B cell (primary cell): ENCODE data around the gene AZIN2. TPM values are rescaled to one million over a fixed set of nuclear protein-coding genes. Genes with fewer than 3 reads are reported as not detected.
"Not testable (repeated sequence)": the region's sequence is repeated elsewhere in the genome, so short reads cannot be mapped to it uniquely, and the experiment has no call there.

Experiments used
- ATAC-seq: fragments of 200-7000 bp; cut with Tn5 transposase; one replicate; pipeline ENCODE4 v1.10.0; 2021; ENCODE audit warnings: low read depth, mild to moderate bottlenecking, moderate number of reproducible peaks, moderate library complexity
- CTCF ChIA-PET: fragments of 350-600 bp; sonication (Branson Sonifier 250); formaldehyde crosslinking; loops from one replicate; lab custom pipeline; 2021; ENCODE audit warnings: antibody characterized with exemption, inconsistent platforms; lab: Charles Lee
- POLR2A ChIA-PET: fragments of 350-600 bp; sonication (Branson Sonifier 250); formaldehyde crosslinking; loops from one replicate; lab custom pipeline; 2021; ENCODE audit warnings: antibody characterized with exemption; lab: Charles Lee
- DNase-seq: peaks from one replicate; pipeline ENCODE4 v3.0.0; 2013
- H2AFZ ChIP-seq: 2 replicates; pipeline ENCODE4 v1.6.1; 2012; ENCODE audit warnings: mild to moderate bottlenecking, low read depth, low read length; ENCODE audit not compliant: insufficient read depth, poor library complexity, severe bottlenecking
- H3K27ac ChIP-seq, 2 donors: 1 replicate in 1 of 2; 2 replicates in 1 of 2; pipeline ENCODE4 v1.5.1; 2012 to 2013; ENCODE audit warnings: low read length in 2 of 2, mild to moderate bottlenecking in 2 of 2, moderate library complexity in 1 of 2
- H3K27me3 ChIP-seq, 4 experiments: fragments of 200-600 bp in 1 of 4; sonication (generic) in 1 of 4; replicated peaks in 1 of 4; 1 replicate in 2 of 4; 2 replicates in 2 of 4; pipeline versions ENCODE4 v1.6.1 to v1.7.0; 2013 to 2016; ENCODE audit warnings: low read length in 3 of 4, mild to moderate bottlenecking in 2 of 4, mixed read lengths in 1 of 4, moderate library complexity in 1 of 4; ENCODE audit not compliant: insufficient read depth in 4 of 4, control insufficient read depth in 3 of 4; ENCODE audit errors: control extremely low read depth in 1 of 4
- H3K36me3 ChIP-seq, 2 experiments: replicated peaks in 1 of 2; 1 replicate in 1 of 2; 2 replicates in 1 of 2; pipeline versions ENCODE4 v1.6.1 to v1.7.1; 2013; ENCODE audit warnings: low read length in 1 of 2; ENCODE audit not compliant: insufficient read depth in 2 of 2, control insufficient read depth in 1 of 2; ENCODE audit errors: control extremely low read depth in 1 of 2, extremely low read depth in 1 of 2
- H3K4me1 ChIP-seq, 2 donors: fragments of 200-600 bp in 1 of 2; sonication (generic) in 1 of 2; 1 replicate in 1 of 2; 2 replicates in 1 of 2; pipeline versions ENCODE4 v1.5.1 to v1.6.1; 2013 to 2017; ENCODE audit warnings: low read length in 2 of 2; ENCODE audit not compliant: control insufficient read depth in 2 of 2, insufficient read depth in 2 of 2
- H3K4me2 ChIP-seq: replicated peaks from 2 replicates; pipeline ENCODE3; 2012; ENCODE audit warnings: mild to moderate bottlenecking, low read depth, low read length; ENCODE audit not compliant: poor library complexity, severe bottlenecking
- H3K4me3 ChIP-seq, 5 experiments: fragments of 200-600 bp in 1 of 5; sonication (generic) in 1 of 5; 1 replicate in 3 of 5; 2 replicates in 2 of 5; pipeline versions ENCODE4 v1.5.1 to v1.7.0; 2011 to 2016; ENCODE audit warnings: low read length in 4 of 5, mild to moderate bottlenecking in 4 of 5, low read depth in 2 of 5, control low read depth in 1 of 5, moderate library complexity in 1 of 5; ENCODE audit not compliant: insufficient read depth in 1 of 5; ENCODE audit errors: control extremely low read depth in 1 of 5, extremely low read depth in 1 of 5
- H3K79me2 ChIP-seq: fragments of 200-600 bp; sonication (generic); one replicate; pipeline ENCODE4 v1.6.0; 2016; ENCODE audit warnings: low read length; ENCODE audit not compliant: control insufficient read depth, insufficient read depth
- H3K9ac ChIP-seq: fragments of 200-600 bp; sonication (generic); 2 replicates; pipeline ENCODE4 v1.6.1; 2017; ENCODE audit warnings: mild to moderate bottlenecking, low read length, moderate library complexity
- H3K9me3 ChIP-seq, 3 donors: one replicate each; pipeline versions ENCODE4 v1.6.1 to v1.7.1; 2013; ENCODE audit warnings: low read length in 2 of 3; ENCODE audit not compliant: control insufficient read depth in 2 of 3, insufficient read depth in 1 of 3; ENCODE audit errors: control extremely low read depth in 1 of 3
- H4K20me1 ChIP-seq: 2 replicates; pipeline ENCODE4 v1.6.0; 2012; ENCODE audit warnings: mild to moderate bottlenecking, low read length; ENCODE audit not compliant: insufficient read depth, control insufficient read depth, poor library complexity, severe bottlenecking
- H3K27ac Mint-ChIP-seq: one replicate; pipeline ENCODE4 v1.8.0; 2021; ENCODE audit warnings: mixed read lengths
- H3K27me3 Mint-ChIP-seq: one replicate; pipeline ENCODE4 v1.8.0; 2021; ENCODE audit warnings: mixed read lengths
- H3K4me1 Mint-ChIP-seq: one replicate; pipeline ENCODE4 v1.8.0; 2021; ENCODE audit warnings: mixed read lengths
- H3K4me3 Mint-ChIP-seq: one replicate; pipeline ENCODE4 v1.8.0; 2021; ENCODE audit warnings: mixed read lengths
- H3K9me3 Mint-ChIP-seq: one replicate; pipeline ENCODE4 v1.8.0; 2022; ENCODE audit warnings: mixed read lengths; ENCODE audit not compliant: insufficient read depth
- EZH2 ChIP-seq: IDR thresholded peaks from 2 replicates; pipeline ENCODE4 v1.6.1; 2012; ENCODE audit warnings: borderline replicate concordance, low read depth, mild to moderate bottlenecking, moderate library complexity, low read length; ENCODE audit not compliant: insufficient read depth, poor library complexity, severe bottlenecking
- WGBS: methylation state at CpG from one replicate; pipeline ENCODE4 v1.1.5; 2013; ENCODE audit warnings: missing lambda C conversion rate; ENCODE audit not compliant: insufficient coverage; 5-methylcytosine and 5-hydroxymethylcytosine counted together
- intact Hi-C: fragments of 100-400 bp; cut with micrococcal nuclease; formaldehyde crosslinking; loops from one replicate; pipeline ENCODE4 v1.10.0; 2022
- polyA plus RNA-seq: library from polyadenylated mRNA; depleted of rRNA; stranded (reverse); fragments of >200 nt; gene quantifications from 2 replicates; pipeline ENCODE4 v1.2.3, GENCODE V29; 2012
- total RNA-seq, 2 donors: library from RNA; stranded (reverse); fragments of 120-200 nt in 1 of 2; gene quantifications; 1 replicate in 1 of 2; 2 replicates in 1 of 2; pipeline versions ENCODE4 v1.2.3 to v1.2.4, GENCODE V29; 2013 to 2022
- TF ChIP-seq, protein P1 (sequence below): fragments of 200-600 bp; IDR thresholded peaks from one replicate; pipeline ENCODE4 v1.8.0; 2022; ENCODE audit warnings: antibody characterized with exemption, mild to moderate bottlenecking

AZIN2 gene
- total and polyA plus RNA-seq, 2 donors (not counting 1 experiment from before 2014, with no cell fraction given), result 0.33 to 5.9 TPM

DNA sequence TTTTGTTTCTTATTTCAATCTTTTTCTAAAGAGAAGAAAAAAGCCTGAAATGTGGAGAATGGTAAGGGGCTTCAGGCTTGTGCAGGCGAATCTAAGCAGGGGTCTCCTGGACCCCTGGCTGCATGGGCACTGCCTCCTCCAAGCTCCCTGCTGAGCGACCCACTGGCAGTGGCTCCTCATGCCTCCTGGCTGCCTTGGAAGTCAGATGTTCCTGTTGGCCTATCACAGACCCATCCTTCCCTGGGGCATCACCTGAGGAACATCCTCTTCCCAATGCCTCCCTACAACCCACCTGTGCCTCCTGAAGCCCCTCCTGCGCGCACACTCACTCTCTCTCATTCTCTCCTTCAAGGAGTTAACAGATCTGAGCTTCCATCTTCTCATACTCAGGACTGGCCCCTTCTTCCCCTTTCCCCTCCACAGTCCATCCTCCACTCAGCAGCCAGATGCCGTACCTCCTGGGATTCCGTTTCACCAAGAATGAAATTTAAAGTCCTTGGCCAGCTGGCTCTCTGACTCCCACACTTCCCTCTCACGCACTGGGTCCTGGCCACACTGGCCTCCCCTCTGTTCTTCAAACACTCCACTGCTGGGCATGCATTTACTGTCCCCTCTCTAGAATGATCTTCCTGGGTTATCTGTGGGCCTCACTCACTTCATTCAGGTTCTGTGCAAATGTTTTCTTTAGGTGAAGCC is 41.7 kb downstream of the AZIN2 start:
- no peak overlapping the region for H2AFZ ChIP-seq
- no peak overlapping the region for H3K27ac Mint-ChIP-seq
- H3K9me3 Mint-ChIP-seq, result no peaks in the 10 kb centered on the region
- peaks cover 7 to 33% of the 10 kb centered on the region in 2 donors for H3K4me1 ChIP-seq
- H4K20me1 ChIP-seq, result no peaks in the 10 kb centered on the region
- H3K4me3 Mint-ChIP-seq, result no peak overlapping the region
- H3K9ac ChIP-seq, result no peak overlapping the region
- no peaks in the 10 kb centered on the region for H3K9me3 ChIP-seq
- WGBS, result 90% methylated on average over 6 of the region's 7 CpGs
- ATAC-seq (no peak), DNase-seq (no peak)
- H3K36me3 ChIP-seq, result no peaks in the 10 kb centered on the region
- peaks cover 10% of the 10 kb centered on the region for H3K4me1 Mint-ChIP-seq
- peaks cover 3% of the 10 kb centered on the region for H3K79me2 ChIP-seq
- no peaks in the 10 kb centered on the region for H3K27me3 ChIP-seq
- H3K27ac ChIP-seq, result no peak overlapping the region
- no peak overlapping the region for H3K4me2 ChIP-seq
- intact Hi-C loops, result no loop called here
- H3K27me3 Mint-ChIP-seq, result peaks cover 21% of the 10 kb centered on the region
- POLR2A ChIA-PET, result no interaction called here
- H3K4me3 ChIP-seq, result no peak overlapping the region
- TF ChIP-seq, protein P1, sequence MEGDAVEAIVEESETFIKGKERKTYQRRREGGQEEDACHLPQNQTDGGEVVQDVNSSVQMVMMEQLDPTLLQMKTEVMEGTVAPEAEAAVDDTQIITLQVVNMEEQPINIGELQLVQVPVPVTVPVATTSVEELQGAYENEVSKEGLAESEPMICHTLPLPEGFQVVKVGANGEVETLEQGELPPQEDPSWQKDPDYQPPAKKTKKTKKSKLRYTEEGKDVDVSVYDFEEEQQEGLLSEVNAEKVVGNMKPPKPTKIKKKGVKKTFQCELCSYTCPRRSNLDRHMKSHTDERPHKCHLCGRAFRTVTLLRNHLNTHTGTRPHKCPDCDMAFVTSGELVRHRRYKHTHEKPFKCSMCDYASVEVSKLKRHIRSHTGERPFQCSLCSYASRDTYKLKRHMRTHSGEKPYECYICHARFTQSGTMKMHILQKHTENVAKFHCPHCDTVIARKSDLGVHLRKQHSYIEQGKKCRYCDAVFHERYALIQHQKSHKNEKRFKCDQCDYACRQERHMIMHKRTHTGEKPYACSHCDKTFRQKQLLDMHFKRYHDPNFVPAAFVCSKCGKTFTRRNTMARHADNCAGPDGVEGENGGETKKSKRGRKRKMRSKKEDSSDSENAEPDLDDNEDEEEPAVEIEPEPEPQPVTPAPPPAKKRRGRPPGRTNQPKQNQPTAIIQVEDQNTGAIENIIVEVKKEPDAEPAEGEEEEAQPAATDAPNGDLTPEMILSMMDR, result no peak
- no peak for TF ChIP-seq EZH2
- CTCF ChIA-PET, result no interaction called here

DNA sequence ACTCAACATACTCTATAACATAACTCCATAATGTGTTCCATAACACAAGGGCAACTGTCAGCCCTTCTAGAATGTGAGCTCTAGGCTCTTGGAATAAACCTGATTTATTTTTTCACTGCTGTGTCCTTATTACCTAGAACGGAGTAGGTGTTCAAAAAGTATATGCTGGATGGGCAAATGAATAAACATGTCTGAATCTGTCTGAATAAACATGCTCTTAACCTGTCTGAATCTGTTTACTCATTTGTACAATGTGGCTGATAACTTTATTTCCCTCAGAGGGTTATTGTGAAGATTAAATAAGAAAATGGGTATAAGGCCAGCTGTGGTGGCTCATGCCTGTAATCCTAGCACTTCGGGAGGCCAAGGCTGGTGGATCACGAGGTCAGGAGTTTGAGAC is 42.3 kb downstream of the AZIN2 start:
- H4K20me1 ChIP-seq, result no peaks in the 10 kb centered on the region
- no peak overlapping the region for H3K9ac ChIP-seq
- H3K27ac Mint-ChIP-seq, result no peak overlapping the region
- WGBS, result 100% methylated on average over 2 of the region's 3 CpGs
- H3K9me3 ChIP-seq, result no peaks in the 10 kb centered on the region
- intact Hi-C loops, result no loop called here
- no peaks in the 10 kb centered on the region for H3K9me3 Mint-ChIP-seq
- CTCF ChIA-PET, result no interaction called here
- ATAC-seq (no peak), DNase-seq (no peak)
- no peak overlapping the region for H2AFZ ChIP-seq
- POLR2A ChIA-PET, result no interaction called here
- H3K36me3 ChIP-seq, result no peaks in the 10 kb centered on the region
- H3K27me3 ChIP-seq, result no peaks in the 10 kb centered on the region
- peaks cover 3% of the 10 kb centered on the region for H3K79me2 ChIP-seq
- H3K4me1 Mint-ChIP-seq, result peaks cover 12% of the 10 kb centered on the region
- H3K4me3 ChIP-seq, result no peak overlapping the region
- no peak overlapping the region for H3K4me3 Mint-ChIP-seq
- no peak overlapping the region for H3K4me2 ChIP-seq
- H3K27me3 Mint-ChIP-seq, result peaks cover 21% of the 10 kb centered on the region
- TF ChIP-seq, protein P1, result no peak
- H3K4me1 ChIP-seq, result peaks cover 10 to 39% of the 10 kb centered on the region in 2 donors
- H3K27ac ChIP-seq, result no peak overlapping the region

DNA sequence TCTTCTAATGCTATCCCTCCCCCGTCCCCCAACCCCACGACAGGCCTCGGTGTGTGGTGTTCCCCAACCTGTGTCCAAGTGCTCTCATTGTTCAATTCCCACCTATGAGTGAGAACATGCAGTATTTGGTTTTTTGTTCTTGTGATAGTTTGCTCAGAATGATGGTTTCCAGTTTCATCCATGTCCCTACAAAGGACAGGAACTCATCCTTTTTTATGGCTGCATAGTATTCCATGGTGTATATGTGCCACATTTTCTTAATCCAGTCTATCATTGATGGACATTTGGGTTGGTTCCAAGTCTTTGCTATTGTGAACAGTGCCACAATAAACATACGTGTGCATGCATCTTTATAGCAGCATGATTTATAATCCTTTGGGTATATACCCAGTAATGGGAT is 43.7 kb downstream of the AZIN2 start:
- H3K27me3 ChIP-seq, CTCF ChIA-PET, POLR2A ChIA-PET, H3K4me3 ChIP-seq, H3K27ac Mint-ChIP-seq, H3K9me3 ChIP-seq, H3K9ac ChIP-seq, H3K79me2 ChIP-seq, H2AFZ ChIP-seq, H4K20me1 ChIP-seq, H3K4me3 Mint-ChIP-seq, H3K4me2 ChIP-seq, H3K9me3 Mint-ChIP-seq, H3K36me3 ChIP-seq, DNase-seq, ATAC-seq, H3K27ac ChIP-seq: not testable (repeated sequence)
- Mint-ChIP-seq H3K27me3 (peaks cover 11% of the 10 kb centered on the region), H3K4me1 (peaks cover 15% of the 10 kb centered on the region)
- intact Hi-C loops, result loop anchor here (5.0 kb wide), 1 partner anchor 133 kb away; the partner anchor contains the start of gene ZNF362
- no CpG with 5 or more reads among the region's 4 CpGs for WGBS
- peaks cover 13 to 38% of the 10 kb centered on the region in 2 donors for H3K4me1 ChIP-seq
